GM15510 (cell line): Measurements from ENCODE around the gene ABL2.

ENCODE experiments used
- POLR2A ChIP-seq: IDR thresholded peaks from 3 replicates; pipeline ENCODE4 v1.6.1; 2011; ENCODE audit warnings: borderline replicate concordance; ENCODE audit not compliant: insufficient read length; ENCODE audit errors: extremely low read depth

ABL2 gene

GRCh38 chr1:179153217-179153616 is 76.3 kb downstream of the ABL2 start:
- no peak for TF ChIP-seq POLR2A

- TF ChIP-seq POLR2A = no peak
These were observed 77.4 kb downstream of the ABL2 start for GRCh38 chr1:179151908-179152682.

- TF ChIP-seq POLR2A = no peak
These were observed 82.6 kb downstream of the ABL2 start for GRCh38 chr1:179146911-179147310.

- TF ChIP-seq POLR2A = no peak
These were observed 83.0 kb downstream of the ABL2 start for GRCh38 chr1:179146476-179146875.

- TF ChIP-seq POLR2A = no peak
These were observed 84.0 kb downstream of the ABL2 start for GRCh38 chr1:179145521-179145920.

- TF ChIP-seq POLR2A = no peak
These were observed 84.9 kb downstream of the ABL2 start for GRCh38 chr1:179144626-179145025.

GRCh38 chr1:179143322-179143721 is 86.2 kb downstream of the ABL2 start:
- no peak for TF ChIP-seq POLR2A

GRCh38 chr1:179142889-179143299 is 86.6 kb downstream of the ABL2 start:
- no peak for TF ChIP-seq POLR2A

- TF ChIP-seq POLR2A = no peak
These were observed 87.8 kb downstream of the ABL2 start for GRCh38 chr1:179141592-179142251.

- no peak for TF ChIP-seq POLR2A
These were observed 91.7 kb downstream of the ABL2 start for GRCh38 chr1:179137617-179138255.

- TF ChIP-seq POLR2A = no peak
These were observed 99.6 kb downstream of the ABL2 start for GRCh38 chr1:179129702-179130473.

- no peak for TF ChIP-seq POLR2A
These were observed 101.0 kb downstream of the ABL2 start for GRCh38 chr1:179128520-179128919.

- TF ChIP-seq POLR2A = no peak
These were observed 102.1 kb downstream of the ABL2 start for GRCh38 chr1:179127163-179127895.

GRCh38 chr1:179126338-179127060 is 103.0 kb downstream of the ABL2 start:
- no peak for TF ChIP-seq POLR2A

GRCh38 chr1:179124873-179125272 is 104.6 kb downstream of the ABL2 start:
- no peak for TF ChIP-seq POLR2A
